DOHH2 (cell line): ENCODE measurements around the gene QRFP.

ENCODE experiments used
- CTCF ChIP-seq: fragments of 200-600 bp; sonication (generic); IDR thresholded peaks from one replicate; pipeline ENCODE4 v1.5.1; 2014; ENCODE audit warnings: antibody characterized with exemption, mild to moderate bottlenecking, low read depth, low read length; ENCODE audit not compliant: poor library complexity, severe bottlenecking
- EZH2phosphoT487 ChIP-seq: fragments of 200-600 bp; sonication (generic); IDR thresholded peaks from 2 replicates; pipeline ENCODE4 v1.6.1; 2017; ENCODE audit warnings: borderline replicate concordance, mild to moderate bottlenecking, antibody characterized with exemption, low read length, moderate library complexity, mixed read lengths

GRCh38 chr9:130887494-130888144 is 9.0 kb downstream of the QRFP start:
- TF ChIP-seq CTCF = no peak
- TF ChIP-seq EZH2phosphoT487 = no peak
